Measurements from ENCODE around the gene ANKRD10.
A peak's percentile ranks its signal among the peaks of the same experiment; 100 is the strongest.

ANKRD10 gene

DNA sequence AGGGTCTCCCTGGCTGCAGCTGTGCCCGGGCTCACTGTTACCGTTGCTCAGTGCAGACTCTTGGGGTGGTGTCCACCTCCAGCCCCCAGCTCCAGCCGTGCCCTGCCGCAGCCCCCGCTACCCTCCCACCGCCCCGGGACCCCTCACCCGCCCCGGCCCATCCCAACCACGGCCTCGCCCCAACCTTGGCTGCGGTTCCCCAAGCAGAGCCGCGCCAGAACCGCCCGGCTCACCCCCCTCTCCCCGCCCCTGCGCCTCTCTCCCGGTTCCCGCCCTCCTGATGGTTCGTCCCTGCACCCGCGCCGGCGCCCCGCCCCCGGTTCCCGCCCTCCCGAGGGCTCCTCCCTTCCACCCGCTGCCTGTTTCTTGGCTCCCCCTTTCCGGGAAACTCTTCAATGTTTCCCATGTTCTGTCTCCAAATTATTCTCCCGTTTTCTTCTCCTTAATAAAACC is 40.3 kb downstream of the ANKRD10 start:
- Mint-ChIP-seq H3K4me3 (peak overlapping the region; percentile 69), H3K36me3 (ENCODE audit: low read depth) (peaks cover 4% of the 10 kb centered on the region), H3K4me1 (ENCODE audit: low read depth) (peaks cover 10% of the 10 kb centered on the region), H3K9me3 (no peaks in the 10 kb centered on the region), H3K27ac (peak overlapping the region; percentile 73), H3K27me3 (peaks cover 31% of the 10 kb centered on the region)
- DNase-seq: peak; percentile 76

DNA sequence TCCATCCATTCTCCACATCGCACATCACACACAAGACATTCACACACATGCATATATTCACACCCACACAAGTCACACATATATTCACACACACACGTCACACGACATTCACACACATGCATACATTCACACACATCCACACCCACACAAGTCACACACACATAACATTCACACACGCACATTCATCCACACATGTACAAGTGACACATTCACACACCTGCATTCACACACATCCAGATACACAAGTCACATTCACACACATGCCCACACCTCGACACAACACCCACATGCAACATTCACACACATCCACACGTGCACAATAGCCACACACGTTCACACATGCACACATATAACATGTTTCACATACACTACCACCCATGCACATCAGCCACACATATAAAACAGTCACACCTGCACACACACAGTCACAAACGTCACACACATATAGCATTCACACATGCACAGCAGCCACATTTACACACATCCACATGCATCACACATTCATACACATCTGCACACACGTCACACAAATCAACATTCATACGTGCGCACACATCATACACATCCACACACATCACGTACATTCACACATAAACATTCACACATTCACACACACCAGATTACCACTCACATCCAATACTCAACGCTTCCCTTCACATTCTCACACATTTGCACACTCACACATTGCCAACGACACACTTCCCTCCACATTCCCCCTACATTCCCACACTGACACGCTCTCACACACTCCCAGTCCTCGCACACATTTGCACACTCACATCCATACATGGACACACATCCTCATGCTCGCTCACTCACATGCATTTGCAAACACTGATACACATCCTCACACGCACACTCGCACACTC is 41.0 kb downstream of the ANKRD10 start:
- H3K36me3 Mint-ChIP-seq (ENCODE audit: low read depth): peaks cover 2% of the 10 kb centered on the region
- no peaks in the 10 kb centered on the region for H3K9me3 Mint-ChIP-seq
- H3K27me3 Mint-ChIP-seq: peaks cover 38% of the 10 kb centered on the region

DNA sequence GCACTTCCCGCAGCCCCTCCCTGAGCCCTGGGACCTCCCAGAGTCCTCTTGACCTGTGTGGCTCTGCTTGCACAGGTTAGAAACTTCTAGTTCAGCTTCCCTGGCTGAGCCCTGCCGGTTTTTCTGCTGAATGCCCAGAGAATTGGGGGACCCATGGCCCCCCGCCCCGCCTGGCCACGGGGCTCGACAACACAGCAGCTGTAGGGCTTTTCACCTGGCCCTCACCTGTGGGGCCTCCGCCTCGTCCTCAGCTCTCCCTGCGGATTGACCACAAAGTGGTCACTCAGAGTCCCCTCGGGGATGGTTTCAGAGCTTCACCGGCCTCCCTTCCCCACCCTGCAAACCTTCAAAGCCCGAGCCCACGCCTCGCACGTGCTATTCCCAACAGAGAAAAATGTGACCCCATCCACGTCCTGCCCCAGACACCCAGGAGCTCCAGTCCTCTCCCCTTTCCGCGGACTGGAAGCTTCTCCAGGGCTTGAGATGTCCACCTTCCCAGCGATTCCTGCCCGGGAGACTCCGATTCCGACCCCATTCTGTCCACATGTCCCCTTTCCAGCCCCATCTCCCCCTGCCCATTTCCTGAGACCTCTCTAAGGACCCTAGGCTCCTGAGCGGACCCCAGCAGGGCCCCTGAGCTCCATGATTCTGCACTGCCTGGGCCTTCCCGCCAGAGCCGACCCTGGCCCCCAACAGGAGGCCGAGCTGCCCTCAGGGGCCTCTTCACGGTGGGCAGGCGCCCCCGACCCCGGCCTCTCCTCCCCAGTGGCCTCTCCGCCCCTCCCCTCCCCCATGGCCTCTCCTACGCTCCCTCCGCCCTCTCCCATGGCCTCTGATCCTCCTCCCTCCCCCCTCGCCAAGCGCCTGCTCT is 41.9 kb downstream of the ANKRD10 start:
- H3K4me3 Mint-ChIP-seq: no peak overlapping the region
- H3K27ac Mint-ChIP-seq: no peak overlapping the region
- H3K9me3 Mint-ChIP-seq: no peaks in the 10 kb centered on the region
- no peak for DNase-seq
- H3K4me1 Mint-ChIP-seq (ENCODE audit: low read depth): peaks cover 10% of the 10 kb centered on the region
- peaks cover 46% of the 10 kb centered on the region for H3K27me3 Mint-ChIP-seq
- no peaks in the 10 kb centered on the region for H3K36me3 Mint-ChIP-seq (ENCODE audit: low read depth)

More for the DNA sequence above, 41.0 kb downstream of the ANKRD10 start:
- no peak for DNase-seq
- H3K27ac Mint-ChIP-seq: no peak overlapping the region
- no peak overlapping the region for H3K4me3 Mint-ChIP-seq
- H3K4me1 Mint-ChIP-seq (ENCODE audit: low read depth): peaks cover 10% of the 10 kb centered on the region

DNA sequence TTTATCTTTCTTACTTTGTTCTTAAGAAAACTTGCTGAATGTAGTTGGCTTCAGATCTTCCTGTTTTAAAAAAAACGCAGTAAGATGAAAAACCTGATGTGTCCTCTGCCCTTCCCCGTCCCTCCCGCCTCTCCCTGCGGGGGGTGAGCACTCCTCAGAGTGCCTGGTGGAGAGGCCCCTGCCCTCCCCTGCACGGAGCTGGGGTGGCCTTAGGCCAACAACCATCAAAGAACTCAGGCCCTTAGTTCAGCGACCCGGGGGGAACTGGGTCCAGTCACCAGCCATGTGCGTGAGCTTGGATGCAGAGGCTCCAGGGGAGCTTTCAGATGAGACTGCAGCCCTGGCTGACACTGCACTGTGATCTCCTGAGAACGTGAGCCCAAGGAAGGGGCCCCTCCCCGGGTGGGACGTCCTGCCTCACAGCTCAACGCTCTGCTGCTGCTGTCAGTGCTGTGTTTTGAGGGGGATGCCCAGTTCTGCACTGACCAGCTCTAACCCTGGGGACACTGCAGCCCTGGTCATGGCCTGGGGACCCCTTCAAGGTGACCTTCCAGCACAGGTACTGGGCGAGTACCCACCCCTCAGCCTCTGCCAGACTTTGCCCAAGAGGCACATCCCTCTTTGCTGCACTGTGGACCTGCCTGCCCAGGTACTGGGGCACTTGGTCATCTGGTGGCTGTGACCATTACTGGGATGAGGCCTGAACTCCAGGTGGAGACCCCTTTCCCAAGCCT is 42.7 kb downstream of the ANKRD10 start:
- Mint-ChIP-seq H3K9me3 (no peaks in the 10 kb centered on the region), H3K27me3 (peaks cover 54% of the 10 kb centered on the region), H3K4me3 (no peak overlapping the region), H3K27ac (no peak overlapping the region), H3K36me3 (ENCODE audit: low read depth) (no peaks in the 10 kb centered on the region), H3K4me1 (ENCODE audit: low read depth) (peaks cover 10% of the 10 kb centered on the region)
- DNase-seq: no peak

DNA sequence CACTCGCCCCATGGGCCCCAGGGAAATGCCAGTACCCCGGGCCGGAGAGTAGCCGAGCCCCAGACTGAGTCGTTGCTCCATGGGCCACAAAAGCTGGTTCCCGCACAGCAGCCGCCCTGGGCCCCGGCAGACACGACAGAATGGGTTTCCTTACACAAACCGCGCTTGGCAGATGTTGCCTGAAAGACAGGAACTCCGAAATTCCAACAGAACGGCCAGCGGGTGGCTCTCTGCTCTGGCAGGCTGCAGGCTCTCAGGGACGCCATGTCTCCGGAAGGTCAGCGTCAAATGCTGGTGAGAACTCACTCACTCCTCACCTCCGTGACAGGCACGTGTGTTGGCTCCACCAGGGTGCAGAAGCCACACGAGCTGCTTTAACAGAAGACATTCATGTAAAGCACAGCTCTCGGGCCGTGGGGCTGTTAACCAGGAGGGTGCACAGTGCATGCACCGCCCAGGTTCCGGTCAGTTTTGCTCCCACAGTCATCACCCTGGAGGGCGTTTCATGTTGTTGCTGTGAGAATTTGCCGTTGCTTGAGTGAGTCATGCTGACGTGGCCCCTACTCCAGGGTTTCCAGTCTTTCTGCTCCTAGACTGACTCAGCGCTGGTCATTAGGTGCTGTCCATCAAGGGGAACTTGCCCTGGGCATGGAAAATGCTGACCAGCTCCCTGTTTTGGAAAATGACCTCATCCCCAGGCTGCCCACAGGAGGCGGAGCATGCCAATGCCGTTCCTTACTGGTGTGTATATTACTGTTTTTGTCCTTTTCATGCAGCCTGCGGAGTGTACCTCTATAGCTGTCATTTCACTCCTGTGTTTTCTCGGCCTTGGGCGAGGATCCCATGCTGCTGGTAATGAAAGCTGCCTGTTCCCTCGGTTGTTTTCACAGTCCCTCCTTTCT is 44.8 kb downstream of the ANKRD10 start:
- Mint-ChIP-seq H3K9me3 (no peaks in the 10 kb centered on the region), H3K36me3 (ENCODE audit: low read depth) (no peaks in the 10 kb centered on the region), H3K4me1 (ENCODE audit: low read depth) (peaks cover 7% of the 10 kb centered on the region), H3K27me3 (peaks cover 70% of the 10 kb centered on the region), H3K4me3 (no peak overlapping the region), H3K27ac (no peak overlapping the region)
- no peak for DNase-seq

DNA sequence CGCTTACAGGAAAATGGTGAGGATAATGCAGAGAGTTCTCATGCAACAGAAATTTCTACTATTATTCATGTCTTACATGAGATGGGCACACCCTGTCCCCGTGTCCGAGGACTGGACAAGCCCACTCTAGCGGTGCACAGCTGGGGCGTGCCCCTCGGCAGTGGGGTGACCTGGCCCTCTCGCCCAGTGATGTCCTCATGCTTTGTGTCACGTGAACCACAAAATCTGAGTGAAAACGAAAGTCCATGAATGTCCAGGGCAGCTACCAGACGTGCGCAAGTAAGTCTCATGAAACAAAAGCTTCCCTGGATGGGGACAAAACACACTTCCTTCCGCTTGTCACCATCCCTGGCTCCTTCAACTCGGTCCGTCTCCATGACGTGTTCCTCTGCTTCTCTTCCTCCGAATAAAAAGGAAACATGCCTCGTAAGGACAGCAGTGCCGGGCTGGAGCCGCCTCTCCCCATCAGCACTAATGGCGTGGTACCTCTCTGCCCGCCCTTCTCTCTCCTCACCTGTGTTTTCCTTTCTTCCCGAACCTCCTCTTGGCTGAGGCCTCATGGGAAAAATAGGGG is 45.6 kb downstream of the ANKRD10 start:
- Mint-ChIP-seq H3K27ac (no peak overlapping the region), H3K36me3 (ENCODE audit: low read depth) (no peaks in the 10 kb centered on the region), H3K4me3 (no peak overlapping the region), H3K4me1 (ENCODE audit: low read depth) (peaks cover 3% of the 10 kb centered on the region), H3K9me3 (no peaks in the 10 kb centered on the region), H3K27me3 (peaks cover 70% of the 10 kb centered on the region)
- DNase-seq: no peak

DNA sequence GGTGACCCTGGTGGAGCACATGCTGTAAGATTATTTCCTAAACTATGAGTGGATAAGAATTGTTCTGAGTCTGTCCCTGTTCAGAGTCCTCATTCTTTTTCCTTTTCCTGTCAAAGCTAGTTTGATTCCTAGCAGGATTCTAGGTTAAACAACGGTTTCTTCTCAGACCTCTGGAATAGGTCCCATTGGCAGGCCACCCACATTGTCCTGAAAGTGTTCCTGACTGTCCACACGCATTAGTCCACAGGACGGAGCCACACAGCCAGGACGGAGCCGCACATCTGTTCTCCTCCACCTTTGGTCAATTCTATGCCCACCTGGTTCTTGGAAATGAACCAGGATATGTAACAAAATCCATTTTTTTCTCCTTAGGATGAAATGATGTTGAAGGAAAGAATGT is 46.1 kb downstream of the ANKRD10 start:
- no peaks in the 10 kb centered on the region for H3K9me3 Mint-ChIP-seq
- peaks cover 70% of the 10 kb centered on the region for H3K27me3 Mint-ChIP-seq
- H3K27ac Mint-ChIP-seq: no peak overlapping the region
- H3K4me1 Mint-ChIP-seq (ENCODE audit: low read depth): peaks cover 3% of the 10 kb centered on the region
- no peak for DNase-seq
- no peaks in the 10 kb centered on the region for H3K36me3 Mint-ChIP-seq (ENCODE audit: low read depth)
- no peak overlapping the region for H3K4me3 Mint-ChIP-seq

DNA sequence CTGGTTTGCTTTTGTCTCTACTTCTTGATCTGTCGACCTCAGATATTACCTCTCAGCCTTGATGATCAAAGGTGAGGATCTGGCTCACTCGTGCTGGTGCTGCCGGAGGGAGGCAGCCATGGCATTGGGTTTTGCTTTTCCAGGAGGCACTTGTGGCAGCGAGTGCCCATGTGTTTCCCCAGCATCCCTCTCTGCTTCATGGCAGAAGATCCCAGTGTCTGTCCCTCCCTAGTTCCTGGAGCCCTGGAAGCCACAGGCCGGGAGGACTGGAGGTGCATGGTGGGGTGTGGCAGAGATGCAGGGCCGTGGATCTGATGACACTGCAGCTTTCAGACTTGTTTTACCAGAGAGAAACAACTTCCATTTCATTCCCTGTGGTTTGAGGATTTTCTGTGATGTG is 47.5 kb downstream of the ANKRD10 start:
- Mint-ChIP-seq H3K27ac (no peak overlapping the region), H3K4me1 (ENCODE audit: low read depth) (peaks cover 3% of the 10 kb centered on the region), H3K4me3 (no peak overlapping the region), H3K36me3 (ENCODE audit: low read depth) (no peaks in the 10 kb centered on the region), H3K27me3 (peaks cover 65% of the 10 kb centered on the region), H3K9me3 (no peaks in the 10 kb centered on the region)
- no peak for DNase-seq

DNA sequence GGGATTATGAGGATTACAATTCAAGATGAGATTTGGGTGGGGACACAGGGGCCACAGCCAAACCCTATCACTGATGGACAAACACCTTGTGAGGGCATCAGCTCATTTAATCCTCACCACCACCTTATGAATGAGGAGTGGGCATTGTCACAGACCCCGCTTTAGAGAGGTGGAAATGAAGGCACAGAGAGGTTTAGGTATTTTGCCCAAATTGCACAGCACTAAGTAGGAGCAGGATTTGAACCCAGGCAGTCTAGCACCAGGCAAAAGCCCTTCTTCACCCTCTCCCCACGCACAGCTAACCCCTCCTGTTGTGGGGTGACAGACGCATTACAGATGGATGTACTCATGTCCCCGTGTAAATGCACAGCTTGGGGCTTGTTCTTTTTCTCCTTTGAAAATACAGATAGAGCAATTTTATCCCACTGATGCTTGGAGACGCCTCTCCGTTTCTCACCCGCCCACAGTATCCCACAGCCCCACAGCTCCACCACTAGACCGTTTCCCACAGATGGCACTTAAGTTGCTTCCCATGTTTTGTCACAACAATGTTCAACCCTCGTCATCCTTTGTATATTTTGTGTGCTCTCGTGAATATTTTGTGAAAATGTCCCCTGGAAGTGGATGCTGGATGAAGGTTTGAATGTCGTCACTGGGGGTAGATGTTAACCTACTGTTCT is 48.2 kb downstream of the ANKRD10 start:
- H3K9me3 Mint-ChIP-seq: no peaks in the 10 kb centered on the region
- H3K4me1 Mint-ChIP-seq (ENCODE audit: low read depth): peaks cover 3% of the 10 kb centered on the region
- H3K27ac Mint-ChIP-seq: no peak overlapping the region
- no peak for DNase-seq
- H3K36me3 Mint-ChIP-seq (ENCODE audit: low read depth): no peaks in the 10 kb centered on the region
- no peak overlapping the region for H3K4me3 Mint-ChIP-seq
- H3K27me3 Mint-ChIP-seq: peaks cover 63% of the 10 kb centered on the region

DNA sequence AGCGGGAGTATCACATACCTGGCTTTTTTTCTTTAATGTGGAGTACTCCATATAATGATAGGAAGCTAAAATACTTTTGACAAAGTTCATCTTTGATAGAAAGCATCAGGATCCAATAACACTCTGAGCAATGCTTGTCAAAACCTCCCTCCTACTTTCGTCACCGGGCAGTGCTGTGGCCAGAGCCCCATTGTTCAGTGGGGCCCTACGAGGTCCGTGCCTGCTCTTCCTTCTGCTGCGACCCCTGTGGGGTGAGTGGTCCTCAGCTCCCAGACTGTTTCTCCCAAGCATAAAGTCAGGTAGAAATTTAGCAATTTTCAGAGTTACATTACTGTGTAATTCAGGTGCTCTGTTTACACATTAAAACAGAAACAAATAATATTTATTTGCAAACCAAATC is 51.2 kb downstream of the ANKRD10 start:
- Mint-ChIP-seq H3K36me3 (ENCODE audit: low read depth) (no peaks in the 10 kb centered on the region), H3K9me3 (no peaks in the 10 kb centered on the region), H3K27ac (no peak overlapping the region), H3K4me3 (no peak overlapping the region), H3K4me1 (ENCODE audit: low read depth) (no peaks in the 10 kb centered on the region), H3K27me3 (peaks cover 34% of the 10 kb centered on the region)
- DNase-seq: no peak

DNA sequence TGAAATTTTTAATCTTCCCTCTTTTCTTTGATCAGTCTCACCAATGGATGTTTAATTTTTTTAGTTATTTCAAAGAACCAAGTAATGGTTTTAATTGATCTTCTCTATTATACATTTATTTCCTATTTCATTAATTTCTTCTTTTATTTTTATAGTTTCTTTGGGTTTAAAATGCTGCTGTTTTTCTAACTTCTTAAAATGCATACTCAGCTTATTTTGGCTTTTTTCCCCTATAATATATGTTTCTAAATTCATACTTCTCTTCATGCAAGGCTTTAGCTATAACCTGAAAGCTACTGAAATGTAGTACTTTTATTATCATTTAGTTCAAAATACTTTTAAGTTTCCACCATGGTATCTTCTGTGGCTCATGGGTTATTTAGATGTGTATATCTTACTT is 53.9 kb downstream of the ANKRD10 start:
- DNase-seq: no peak
- Mint-ChIP-seq H3K4me3 (no peak overlapping the region), H3K9me3 (peaks cover 8% of the 10 kb centered on the region), H3K36me3 (ENCODE audit: low read depth) (no peaks in the 10 kb centered on the region), H3K27me3 (peaks cover 7% of the 10 kb centered on the region), H3K4me1 (ENCODE audit: low read depth) (peaks cover 6% of the 10 kb centered on the region), H3K27ac (no peak overlapping the region)

DNA sequence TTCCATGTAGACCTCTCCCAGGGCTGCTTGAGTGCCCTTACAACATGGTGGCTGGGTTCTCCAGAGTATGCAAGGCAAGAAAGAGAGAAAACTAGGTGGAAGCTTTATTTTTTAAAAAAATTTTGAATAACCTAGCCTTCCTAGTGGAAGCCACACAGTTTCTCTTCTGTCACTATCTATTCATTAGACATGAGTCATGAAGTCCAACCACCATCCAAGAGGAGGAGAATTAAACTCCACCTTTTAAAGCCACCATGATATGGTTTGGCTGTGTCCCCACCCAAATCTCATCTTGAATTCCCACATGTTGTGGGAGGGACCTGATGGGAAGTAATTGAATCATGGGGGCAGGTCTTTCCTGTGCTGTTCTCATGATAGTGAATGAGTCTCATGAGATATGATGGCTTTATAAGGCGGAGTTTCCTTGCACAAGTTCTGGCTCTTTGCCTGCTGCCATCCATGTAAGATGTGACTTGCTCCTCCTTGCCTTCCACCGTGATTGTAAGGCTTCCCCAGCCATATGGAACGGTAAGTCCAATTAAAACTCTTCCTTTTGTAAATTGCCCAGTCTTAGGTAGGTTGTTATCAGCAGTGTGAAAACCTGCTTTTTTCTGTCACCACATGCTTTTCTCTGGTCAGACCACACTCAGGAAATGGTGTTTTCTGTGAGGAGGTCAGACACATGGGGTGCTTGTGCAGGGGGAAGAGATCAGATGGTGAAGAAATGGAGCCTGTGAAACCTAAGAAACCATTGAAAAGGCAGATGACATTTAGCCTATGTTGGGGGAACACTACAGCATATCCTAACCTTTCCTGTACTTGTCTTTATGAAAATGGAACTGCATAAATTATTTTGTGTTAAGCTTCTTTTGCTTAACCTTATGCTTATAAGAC is 57.7 kb downstream of the ANKRD10 start:
- Mint-ChIP-seq H3K27me3 (no peaks in the 10 kb centered on the region), H3K4me1 (ENCODE audit: low read depth) (peaks cover 6% of the 10 kb centered on the region), H3K36me3 (ENCODE audit: low read depth) (no peaks in the 10 kb centered on the region), H3K4me3 (no peak overlapping the region), H3K9me3 (peaks cover 8% of the 10 kb centered on the region), H3K27ac (peak overlapping the region; percentile 9)
- DNase-seq: no peak

Data from activated T-cell treated with anti-CD3 and anti-CD28 coated beads, Interleukin-2, amount 50 U/mL, for 24 hours (primary cell).